Stimulated activated naive CD4-positive, alpha-beta T cell treated with Interleukin-2 at 50 U/mL for 16 hours (primary cell): ENCODE results near the gene MN1.

Experiments
- DNase-seq: peaks from one replicate; lab custom pipeline; 2025; lab: John Stamatoyannopoulos, UW

Gene MN1

DNA sequence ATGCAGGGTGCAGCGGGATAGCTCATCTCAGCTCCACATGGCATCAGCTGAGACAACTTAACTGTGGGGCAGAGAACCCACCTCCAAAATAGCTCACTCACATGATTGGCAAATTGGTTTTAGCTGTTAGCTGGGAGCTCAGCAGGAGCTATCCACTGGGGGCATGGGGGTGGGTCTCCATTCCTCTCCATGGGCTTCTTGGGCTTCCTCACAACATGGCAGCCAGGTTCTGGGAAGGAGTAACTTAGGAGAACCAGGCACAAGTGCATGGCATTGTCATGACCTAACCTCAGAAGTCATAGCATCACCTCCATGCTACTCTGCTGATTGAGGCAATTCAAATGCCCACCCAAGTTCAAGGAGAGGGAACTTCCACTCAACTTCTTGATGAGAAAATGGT lies 85.5 kb downstream of the MN1 start:
- DNase-seq = no peak

GRCh38 chr22:27715106-27715505 lies 86.5 kb downstream of the MN1 start:
- DNase-seq = no peak

- no peak for DNase-seq
Observed at GRCh38 chr22:27714068-27714467, 87.5 kb downstream of the MN1 start.

DNA sequence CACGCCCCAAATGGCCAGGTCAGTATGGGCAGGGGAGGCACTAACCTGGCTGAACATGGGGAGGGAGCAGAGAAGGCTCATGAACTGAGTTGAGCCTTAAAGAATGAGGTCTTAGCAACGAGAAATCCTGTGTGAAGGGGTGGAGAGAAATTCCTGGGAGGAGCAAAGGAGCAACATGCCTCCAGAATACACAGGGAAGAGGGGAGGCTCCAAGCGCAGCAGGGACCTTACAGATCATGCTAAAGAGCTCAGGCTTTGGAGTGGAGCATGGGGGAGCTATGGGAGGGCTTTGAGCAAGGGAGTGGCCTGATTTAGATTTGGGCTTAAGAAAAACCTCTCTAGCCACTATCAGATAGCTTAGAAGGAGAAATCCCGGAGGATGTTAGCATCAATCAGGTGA lies 88.1 kb downstream of the MN1 start:
- DNase-seq = no peak

DNA sequence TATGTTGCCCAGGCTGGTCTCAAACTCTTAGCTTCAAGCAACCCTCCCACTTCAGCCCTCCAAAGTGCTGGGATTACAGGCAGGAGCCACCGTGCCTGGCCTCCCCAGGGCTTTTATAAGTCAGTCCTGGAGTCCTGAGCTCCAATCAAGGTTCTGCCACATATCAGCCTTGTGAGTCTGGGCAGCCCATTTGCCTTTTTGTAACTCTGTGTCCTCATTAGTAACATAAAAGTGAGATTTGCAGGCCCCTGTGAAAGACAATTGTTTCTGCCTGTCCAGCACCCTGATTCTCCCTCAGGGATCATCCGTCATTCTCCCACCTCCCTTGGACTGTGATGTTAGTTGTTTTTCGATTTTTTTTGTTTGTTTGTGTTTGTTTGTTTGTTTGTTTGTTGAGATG lies 89.8 kb downstream of the MN1 start:
- no peak for DNase-seq

- no peak for DNase-seq
Observed at GRCh38 chr22:27711012-27711411, 90.5 kb downstream of the MN1 start.

GRCh38 chr22:27709919-27710675 lies 91.5 kb downstream of the MN1 start:
- DNase-seq = no peak

GRCh38 chr22:27706489-27706888 lies 95.1 kb downstream of the MN1 start:
- DNase-seq = no peak

DNA sequence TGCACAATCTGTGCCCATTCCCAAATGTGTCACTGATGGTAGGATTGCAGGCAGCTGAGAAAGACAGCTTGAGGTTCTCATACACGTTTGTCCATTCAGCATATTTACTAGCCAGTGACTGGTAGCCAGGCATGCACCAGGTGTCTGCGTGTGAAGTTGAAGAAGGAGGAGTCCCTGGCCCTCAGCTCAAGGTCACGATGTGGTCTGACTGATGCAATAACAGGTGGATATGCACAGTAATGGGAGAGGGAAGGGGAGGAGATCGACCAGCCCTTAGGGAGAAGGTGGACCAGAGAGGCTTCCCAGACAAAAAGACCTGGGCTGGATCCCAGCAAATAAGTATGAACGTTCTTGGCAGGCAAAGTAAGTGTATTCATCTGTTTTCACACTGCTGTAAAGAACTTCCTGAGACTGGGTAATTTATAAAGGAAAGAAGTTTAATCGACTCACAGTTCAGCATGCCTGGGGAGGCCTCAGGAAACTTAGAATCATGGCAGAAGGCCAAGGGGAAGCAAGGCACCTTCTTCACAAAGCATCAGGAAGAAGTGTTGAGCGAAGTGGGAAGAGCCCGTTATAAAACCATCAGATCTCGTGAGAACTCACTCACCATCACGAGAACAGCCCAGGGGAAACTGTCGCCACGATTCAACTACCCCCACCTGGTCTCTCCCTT lies 96.0 kb downstream of the MN1 start:
- no peak for DNase-seq

- no peak for DNase-seq
Observed at GRCh38 chr22:27704581-27704980, 97.0 kb downstream of the MN1 start.

- no peak for DNase-seq
Observed at GRCh38 chr22:27699383-27700019, 102.1 kb downstream of the MN1 start.

- no peak for DNase-seq
Observed at GRCh38 chr22:27698813-27699212, 102.7 kb downstream of the MN1 start.
